K562 (cell line): Measurements from ENCODE around the gene LMOD1. TPM values are rescaled to one million over a fixed set of nuclear protein-coding genes. Genes with fewer than 3 reads are reported as not detected.

Experiments used
- BCLAF1 ChIP-seq, 2 experiments: fragments of 450-650 bp in 1 of 2; IDR thresholded peaks; 2 replicates each; pipeline ENCODE4 v1.6.1; 2011 to 2017; ENCODE audit warnings: low read depth in 2 of 2, antibody characterized with exemption in 1 of 2, borderline replicate concordance in 1 of 2, low read length in 1 of 2, mild to moderate bottlenecking in 1 of 2, mixed read lengths in 1 of 2; ENCODE audit not compliant: control insufficient read depth in 1 of 2
- THAP7 ChIP-seq: fragments of 250-450 bp; sonication (Bioruptor Pico); IDR thresholded peaks from 2 replicates; pipeline ENCODE4 v1.5.0; 2021
- U2AF2 ChIP-seq: fragments of 200-400 bp; formaldehyde crosslinking; optimal IDR thresholded peaks from 2 replicates; pipeline ENCODE3; 2017; ENCODE audit warnings: low read depth, mild to moderate bottlenecking, low read length
- ZNF354B ChIP-seq: fragments of 250-450 bp; sonication (Bioruptor Pico); IDR thresholded peaks from 2 replicates; pipeline ENCODE4 v1.4.0; 2020
- polyA plus RNA-seq, 8 experiments: library from polyadenylated mRNA; depleted of rRNA in 4 of 8; stranded (reverse) in 5 of 8; unstranded in 3 of 8; fragments of >200 nt; fragmentation: Nextera tagmentation in 2 of 8; fragmentation: Illumina TruSeq in 1 of 8; extraction: Ambion mirVana in 2 of 8; extraction: Trizol in 1 of 8; gene quantifications; 2 replicates each; pipeline versions ENCODE4 v1.2.1 to v1.2.3, GENCODE V29; 2011 to 2014; ENCODE audit warnings: inconsistent platforms in 1 of 8, missing spikeins in 1 of 8
- total RNA-seq, 7 experiments: library from RNA; depleted of rRNA in 6 of 7; stranded (reverse); fragments of >200 nt in 6 of 7; fragmentation: Illumina TruSeq in 2 of 7; extraction: Trizol in 2 of 7; gene quantifications; 2 replicates each; pipeline versions ENCODE4 v1.2.1 to v1.2.3, GENCODE V29; 2011 to 2021; ENCODE audit warnings: low replicate concordance in 1 of 7

Gene LMOD1
- total and polyA plus RNA-seq, 9 of the 15 experiments (the other 6 are each of a cell fraction or from before 2014, with no cell fraction given): 0.03 to 0.54 (median 0.38) TPM; not detected in 1

GRCh38 chr1:201970334-201971159 lies 24.2 kb upstream of the LMOD1 start (continued):
- TF ChIP-seq BCLAF1 (IDR thresholded peaks at IDR 0.05; ENCODE audit: borderline replicate concordance in 1 of 2, control insufficient read depth in 1 of 2, low read depth in 2 of 2, low read length in 1 of 2) (0 out of 4 replicates have a peak, but pooled peaks of 1 of the 2 experiments have one; percentile 30), U2AF2 (no peak), ZNF354B (CRISPR knock-in tag) (no peak), THAP7 (CRISPR knock-in tag) (no peak)
